HEK293 (cell line): ENCODE results near the gene LIN54.

Experiments used
- CTCF ChIP-seq: fragments of 450-650 bp; formaldehyde crosslinking; IDR thresholded peaks from 2 replicates; pipeline ENCODE4 v1.5.1; 2016; ENCODE audit warnings: missing biosample characterization, missing genetic modification characterization
- GLIS2 ChIP-seq: fragments of 450-650 bp; formaldehyde crosslinking; IDR thresholded peaks from 2 replicates; pipeline ENCODE4 v1.5.1; 2016; ENCODE audit warnings: missing biosample characterization, missing genetic modification characterization
- KLF10 ChIP-seq: fragments of 450-650 bp; IDR thresholded peaks from 2 replicates; pipeline ENCODE4 v1.5.1; 2018; ENCODE audit warnings: missing biosample characterization, mild to moderate bottlenecking, missing genetic modification characterization
- TRIM28 ChIP-seq: IDR thresholded peaks from 2 replicates; pipeline ENCODE4 v1.6.1; 2011; ENCODE audit warnings: low read length, control low read depth, borderline replicate concordance
- ZBTB1 ChIP-seq: fragments of 450-650 bp; formaldehyde crosslinking; IDR thresholded peaks from 2 replicates; pipeline ENCODE4 v1.5.1; 2016; ENCODE audit warnings: missing biosample characterization, missing genetic modification characterization
- ZBTB20 ChIP-seq: fragments of 450-650 bp; formaldehyde crosslinking; IDR thresholded peaks from 2 replicates; pipeline ENCODE4 v1.5.1; 2016; ENCODE audit warnings: missing biosample characterization, missing genetic modification characterization
- ZNF10 ChIP-seq: fragments of 450-650 bp; formaldehyde crosslinking; IDR thresholded peaks from 2 replicates; pipeline ENCODE4 v1.5.1; 2017; ENCODE audit warnings: missing biosample characterization, missing genetic modification characterization
- ZNF114 ChIP-seq: fragments of 450-650 bp; formaldehyde crosslinking; IDR thresholded peaks from 2 replicates; pipeline ENCODE4 v1.5.0; 2017; ENCODE audit warnings: missing biosample characterization, missing genetic modification characterization
- ZNF121 ChIP-seq: fragments of 450-650 bp; formaldehyde crosslinking; IDR thresholded peaks from 2 replicates; pipeline ENCODE4 v1.5.1; 2016; ENCODE audit warnings: missing biosample characterization, missing genetic modification characterization
- ZNF398 ChIP-seq: fragments of 450-650 bp; formaldehyde crosslinking; IDR thresholded peaks from 2 replicates; pipeline ENCODE4 v1.5.1; 2017; ENCODE audit warnings: missing biosample characterization, missing genetic modification characterization
- ZNF473 ChIP-seq: fragments of 450-650 bp; formaldehyde crosslinking; IDR thresholded peaks from 2 replicates; pipeline ENCODE4 v1.5.1; 2017; ENCODE audit warnings: missing biosample characterization, missing genetic modification characterization
- ZNF510 ChIP-seq: fragments of 450-650 bp; formaldehyde crosslinking; IDR thresholded peaks from 2 replicates; pipeline ENCODE4 v1.5.1; 2018; ENCODE audit warnings: mild to moderate bottlenecking, missing genetic modification characterization, missing biosample characterization; ENCODE audit not compliant: insufficient replicate concordance
- ZNF791 ChIP-seq: fragments of 450-650 bp; formaldehyde crosslinking; IDR thresholded peaks from 2 replicates; pipeline ENCODE4 v1.5.1; 2016; ENCODE audit warnings: missing biosample characterization, missing genetic modification characterization

GRCh38 chr4:82951196-82951595 lies 59.4 kb downstream of the LIN54 start:
- TF ChIP-seq ZNF791: no peak
- no peak for TF ChIP-seq TRIM28
- TF ChIP-seq CTCF (tag by site-specific recombination): no peak
- TF ChIP-seq ZBTB20 (tag by site-specific recombination): no peak
- no peak for TF ChIP-seq GLIS2 (tag by site-specific recombination)
- no peak for TF ChIP-seq ZNF510
- no peak for TF ChIP-seq ZNF473 (tag by site-specific recombination)
- TF ChIP-seq ZNF10 (tag by site-specific recombination): no peak
- no peak for TF ChIP-seq ZNF398 (tag by site-specific recombination)
- TF ChIP-seq ZNF114 (tag by site-specific recombination): no peak
- TF ChIP-seq KLF10 (tag by site-specific recombination): no peak
- TF ChIP-seq ZBTB1 (tag by site-specific recombination): no peak
- TF ChIP-seq ZNF121 (tag by site-specific recombination): no peak
